NAMALWA (cell line): Measurements from ENCODE around the gene DBNDD2.

Experiments used
- DNase-seq: peaks from one replicate; pipeline ENCODE4 v3.0.0-alpha.2; 2015; ENCODE audit warnings: low spot score

Gene DBNDD2

GRCh38 chr20:45449528-45449927, 41.4 kb downstream of the DBNDD2 start:
- no peak for DNase-seq

DNA sequence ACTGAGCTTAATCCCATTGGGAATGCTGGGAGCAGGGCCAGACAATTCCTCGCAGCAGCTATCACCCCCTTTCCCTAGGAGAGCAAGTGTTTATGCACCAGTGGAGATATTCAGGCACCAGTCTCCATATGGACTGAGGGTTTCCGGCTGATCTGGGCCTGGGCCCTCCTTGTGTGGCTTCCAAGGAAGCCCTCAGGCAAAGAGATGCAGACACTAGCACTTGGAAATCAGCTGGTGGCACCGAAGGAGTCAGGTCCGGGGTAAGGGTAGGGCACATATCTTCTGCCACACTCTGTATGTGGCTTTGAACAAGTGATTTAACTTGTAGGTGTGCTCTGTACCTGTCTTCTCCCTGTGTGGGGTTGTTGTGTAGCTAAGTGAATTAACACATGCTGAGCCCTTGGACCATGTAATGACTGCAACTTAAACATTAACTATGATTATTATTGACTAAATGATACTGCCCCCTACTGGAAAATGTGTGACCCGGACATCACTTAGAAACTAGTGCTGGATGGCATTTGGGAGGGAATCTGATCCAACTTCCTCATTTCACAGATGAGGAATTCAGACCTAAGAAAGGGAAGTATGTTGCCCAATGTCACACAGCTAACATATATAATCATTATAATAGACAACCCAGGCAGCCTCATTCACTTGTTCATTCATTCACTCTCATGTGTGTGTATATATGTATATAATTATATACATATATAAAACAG, 42.2 kb downstream of the DBNDD2 start:
- peak; percentile 77 for DNase-seq

DNA sequence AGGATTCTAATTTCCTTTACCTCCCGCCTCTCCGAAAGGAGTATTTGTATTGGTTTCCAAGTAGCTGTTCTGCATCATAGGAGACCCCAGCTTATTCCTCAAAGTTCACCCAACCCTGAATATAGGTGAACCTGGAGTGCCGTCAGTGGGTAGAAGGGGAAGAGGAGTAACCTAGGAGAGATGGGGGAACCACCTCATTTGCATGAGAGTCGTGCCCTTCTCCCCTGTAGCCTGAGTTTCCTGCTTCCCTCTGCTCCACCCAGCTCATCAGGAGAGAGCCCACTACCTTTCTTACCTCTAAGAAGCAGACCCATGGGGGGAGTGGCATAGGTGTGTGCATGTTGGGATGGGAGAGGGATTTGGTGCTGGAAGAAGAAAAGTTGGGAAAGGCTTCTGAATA, 44.1 kb downstream of the DBNDD2 start:
- no peak for DNase-seq

DNA sequence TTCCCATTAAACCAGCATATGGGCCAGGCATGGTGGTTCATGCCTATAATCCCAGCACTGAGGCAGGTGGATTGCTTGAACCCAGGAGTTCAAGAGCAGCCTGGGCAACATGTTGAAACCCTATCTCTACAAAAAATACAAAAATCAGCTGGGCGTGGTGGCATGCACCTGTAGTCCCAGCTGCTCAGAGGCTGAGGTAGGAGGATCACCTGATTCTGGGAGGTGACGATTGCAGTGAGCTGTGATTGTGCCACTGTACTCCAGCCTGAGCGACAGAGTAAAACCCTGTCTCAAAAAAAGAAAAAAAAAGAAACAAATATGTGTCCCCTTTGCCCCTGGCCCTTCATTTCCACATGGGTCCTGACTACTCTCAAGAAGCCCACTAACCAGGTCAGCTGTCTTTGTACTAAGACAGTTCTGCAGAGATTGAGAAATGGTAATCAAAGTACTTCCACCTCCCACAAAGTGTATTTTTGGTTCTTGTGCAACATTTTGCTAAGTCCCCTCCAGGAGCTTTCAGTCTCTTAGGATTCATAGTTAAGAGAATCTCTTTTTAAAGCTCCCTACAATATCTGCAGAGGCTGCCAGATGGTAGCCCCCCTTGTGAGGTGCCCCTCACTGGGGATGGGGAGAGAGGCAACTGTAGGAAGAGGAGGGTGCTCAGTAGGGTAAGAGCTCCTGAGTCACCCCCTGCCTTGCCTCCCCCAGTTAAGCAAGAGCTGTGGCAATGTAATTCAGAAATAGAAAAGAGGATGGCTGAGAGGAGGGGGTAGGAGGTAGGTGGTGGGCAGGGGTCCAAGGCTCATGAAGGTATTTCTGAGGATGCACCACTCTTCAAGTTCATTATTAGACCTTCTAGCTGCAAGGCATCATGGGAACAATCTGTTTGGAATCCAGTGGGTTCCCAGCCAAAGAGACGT, 44.9 kb downstream of the DBNDD2 start:
- no peak for DNase-seq

GRCh38 chr20:45456632-45457031, 48.5 kb downstream of the DBNDD2 start:
- DNase-seq, result peak; percentile 68

DNA sequence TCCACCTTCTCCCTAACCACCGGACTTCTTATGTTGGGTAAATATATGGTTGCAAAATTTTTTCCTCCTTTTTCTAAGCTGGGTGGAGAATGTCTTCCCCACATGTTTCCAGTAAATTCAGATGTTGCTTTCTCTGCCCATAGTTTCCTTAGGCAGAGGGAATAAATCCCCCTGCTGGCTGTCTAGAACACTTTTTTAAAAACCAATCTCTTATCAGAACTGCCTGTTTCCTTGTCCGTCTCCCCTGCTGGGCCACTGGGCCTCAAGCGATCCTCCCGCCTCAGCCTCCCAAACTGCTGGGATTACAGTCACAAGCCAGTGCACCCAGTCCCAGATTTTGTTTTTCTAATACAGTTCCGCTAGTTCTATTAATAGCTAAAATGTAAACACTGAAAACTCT, 51.5 kb downstream of the DBNDD2 start:
- no peak for DNase-seq
